ENCODE results near the gene TJP1. TPM values are rescaled to one million over a fixed set of nuclear protein-coding genes. Genes with fewer than 3 reads are reported as not detected.

Gene TJP1
- total RNA-seq, 4 donors from 2014 or later: 100 to 115 (median 103) TPM

DNA sequence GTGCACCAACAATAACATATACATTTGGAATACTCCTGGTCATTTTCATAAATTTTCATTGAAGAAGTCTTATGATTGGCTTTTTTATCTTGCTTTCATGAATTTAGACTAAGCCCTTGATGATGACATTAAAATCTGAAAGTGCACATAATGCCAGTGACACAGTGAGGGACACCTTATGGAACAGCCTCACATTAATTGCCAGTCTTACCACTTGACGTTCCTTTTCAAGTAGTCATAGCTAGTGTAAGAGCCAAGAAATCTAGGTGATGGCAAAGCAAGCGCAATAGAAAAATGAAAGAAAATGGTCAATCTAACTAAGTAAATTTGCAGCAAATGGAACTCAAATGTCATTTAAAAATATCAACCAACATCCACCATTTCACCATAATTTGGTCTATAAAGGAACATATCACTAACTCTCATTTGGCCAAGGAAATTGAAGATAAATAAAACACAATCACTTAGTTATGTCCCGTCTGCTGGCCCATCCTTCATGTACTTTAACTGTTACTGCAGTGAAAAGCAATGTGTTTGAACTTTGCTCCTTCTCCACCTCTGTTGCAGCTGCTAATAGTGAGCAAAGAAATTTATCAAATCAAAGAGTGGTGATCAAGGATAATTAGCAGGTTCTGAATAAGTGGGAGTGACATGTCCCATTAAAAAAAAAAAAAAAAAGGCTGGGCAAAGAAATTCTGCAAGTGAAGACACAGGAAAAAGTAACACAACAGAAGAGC, 110.0 kb downstream of the TJP1 start:
- no peaks in the 10 kb centered on the region for H3K27me3 ChIP-seq
- 82 to 91% methylated on average over 3 of the region's 3 CpGs for WGBS, 2 donors (ENCODE audit: low coverage in 1 of 2)
- no peak for ATAC-seq
- H3K36me3 ChIP-seq: peaks cover under 1 to 100% of the 10 kb centered on the region in 2 donors
- H3K4me1 ChIP-seq: no peaks in the 10 kb centered on the region
- no peaks in the 10 kb centered on the region for H3K9me3 ChIP-seq
- no peak overlapping the region for H3K4me3 ChIP-seq
- TF ChIP-seq POLR2A (IDR thresholded peaks at IDR 0.05) (no peak), POLR2AphosphoS5 (IDR thresholded peaks at IDR 0.05) (no peak), EP300 (IDR thresholded peaks at IDR 0.05) (no peak)
- TF ChIP-seq, protein P1, sequence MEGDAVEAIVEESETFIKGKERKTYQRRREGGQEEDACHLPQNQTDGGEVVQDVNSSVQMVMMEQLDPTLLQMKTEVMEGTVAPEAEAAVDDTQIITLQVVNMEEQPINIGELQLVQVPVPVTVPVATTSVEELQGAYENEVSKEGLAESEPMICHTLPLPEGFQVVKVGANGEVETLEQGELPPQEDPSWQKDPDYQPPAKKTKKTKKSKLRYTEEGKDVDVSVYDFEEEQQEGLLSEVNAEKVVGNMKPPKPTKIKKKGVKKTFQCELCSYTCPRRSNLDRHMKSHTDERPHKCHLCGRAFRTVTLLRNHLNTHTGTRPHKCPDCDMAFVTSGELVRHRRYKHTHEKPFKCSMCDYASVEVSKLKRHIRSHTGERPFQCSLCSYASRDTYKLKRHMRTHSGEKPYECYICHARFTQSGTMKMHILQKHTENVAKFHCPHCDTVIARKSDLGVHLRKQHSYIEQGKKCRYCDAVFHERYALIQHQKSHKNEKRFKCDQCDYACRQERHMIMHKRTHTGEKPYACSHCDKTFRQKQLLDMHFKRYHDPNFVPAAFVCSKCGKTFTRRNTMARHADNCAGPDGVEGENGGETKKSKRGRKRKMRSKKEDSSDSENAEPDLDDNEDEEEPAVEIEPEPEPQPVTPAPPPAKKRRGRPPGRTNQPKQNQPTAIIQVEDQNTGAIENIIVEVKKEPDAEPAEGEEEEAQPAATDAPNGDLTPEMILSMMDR (IDR thresholded peaks at IDR 0.05): no peak
- H3K27ac ChIP-seq: no peak overlapping the region

DNA sequence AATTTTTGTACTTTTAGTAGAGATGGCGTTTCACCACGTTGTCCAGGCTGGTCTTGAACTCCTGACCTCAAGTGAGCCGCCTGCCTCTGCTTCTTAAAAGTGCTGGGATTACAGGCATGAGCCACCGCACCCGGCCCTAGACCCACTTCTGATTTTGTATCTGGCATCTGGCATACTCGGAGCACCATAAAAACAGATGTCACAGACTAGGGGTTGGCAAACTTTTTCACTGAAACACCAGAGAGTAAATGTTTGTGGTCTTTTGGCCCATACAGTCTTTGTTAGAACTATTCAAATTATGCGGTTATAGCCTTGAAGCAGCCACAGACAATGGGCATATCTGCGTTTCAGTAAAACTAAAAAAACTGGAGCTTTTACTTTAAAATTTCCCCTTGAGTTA, 110.7 kb downstream of the TJP1 start:
- ATAC-seq: no peak
- no peak for TF ChIP-seq EP300 (IDR thresholded peaks at IDR 0.05)
- no peak for TF ChIP-seq POLR2AphosphoS5 (IDR thresholded peaks at IDR 0.05)
- TF ChIP-seq, protein P1 (IDR thresholded peaks at IDR 0.05): no peak
- TF ChIP-seq POLR2A (IDR thresholded peaks at IDR 0.05): no peak
- no peaks in the 10 kb centered on the region for H3K27me3 ChIP-seq
- H3K36me3 ChIP-seq: peaks cover 0 to 100% of the 10 kb centered on the region in 2 donors
- H3K9me3 ChIP-seq: no peaks in the 10 kb centered on the region
- no peak overlapping the region for H3K4me3 ChIP-seq
- H3K27ac ChIP-seq: no peak overlapping the region
- H3K4me1 ChIP-seq: no peaks in the 10 kb centered on the region
- WGBS, 2 donors (ENCODE audit: low coverage in 1 of 2): 81 to 88% methylated on average over 5 to 6 of the region's 8 CpGs

DNA sequence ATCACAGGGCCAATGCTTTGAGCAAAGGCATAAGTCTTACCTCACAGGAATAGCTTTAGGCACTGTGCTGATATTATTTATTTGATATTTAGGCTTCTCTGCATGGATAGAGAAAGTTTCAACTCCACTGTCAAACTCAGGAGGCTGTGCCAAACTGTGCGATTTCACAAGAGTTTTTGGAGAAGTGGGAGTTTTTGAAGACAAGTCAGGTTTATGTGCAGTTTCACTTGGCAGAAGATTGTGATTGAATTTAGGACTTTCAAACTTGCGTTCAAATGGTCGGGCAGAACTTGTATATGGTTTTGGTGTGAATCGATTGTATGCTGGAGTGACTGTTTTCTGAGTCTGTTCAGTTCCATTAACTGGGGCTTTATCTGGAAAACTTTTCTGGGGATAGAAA, 113.7 kb downstream of the TJP1 start:
- WGBS, 2 donors (ENCODE audit: low coverage in 1 of 2): 89 to 100% methylated on average over 3 to 4 of the region's 4 CpGs
- Histone ChIP-seq H3K9me3 (no peaks in the 10 kb centered on the region), H3K27me3 (no peaks in the 10 kb centered on the region), H3K4me3 (no peak overlapping the region), H3K36me3 (peaks cover 0 to 100% of the 10 kb centered on the region in 2 donors), H3K4me1 (no peaks in the 10 kb centered on the region), H3K27ac (no peak overlapping the region)
- no peak for ATAC-seq
- TF ChIP-seq POLR2AphosphoS5 (IDR thresholded peaks at IDR 0.05): no peak
- no peak for TF ChIP-seq EP300 (IDR thresholded peaks at IDR 0.05)
- TF ChIP-seq, protein P1 (IDR thresholded peaks at IDR 0.05): no peak
- no peak for TF ChIP-seq POLR2A (IDR thresholded peaks at IDR 0.05)

DNA sequence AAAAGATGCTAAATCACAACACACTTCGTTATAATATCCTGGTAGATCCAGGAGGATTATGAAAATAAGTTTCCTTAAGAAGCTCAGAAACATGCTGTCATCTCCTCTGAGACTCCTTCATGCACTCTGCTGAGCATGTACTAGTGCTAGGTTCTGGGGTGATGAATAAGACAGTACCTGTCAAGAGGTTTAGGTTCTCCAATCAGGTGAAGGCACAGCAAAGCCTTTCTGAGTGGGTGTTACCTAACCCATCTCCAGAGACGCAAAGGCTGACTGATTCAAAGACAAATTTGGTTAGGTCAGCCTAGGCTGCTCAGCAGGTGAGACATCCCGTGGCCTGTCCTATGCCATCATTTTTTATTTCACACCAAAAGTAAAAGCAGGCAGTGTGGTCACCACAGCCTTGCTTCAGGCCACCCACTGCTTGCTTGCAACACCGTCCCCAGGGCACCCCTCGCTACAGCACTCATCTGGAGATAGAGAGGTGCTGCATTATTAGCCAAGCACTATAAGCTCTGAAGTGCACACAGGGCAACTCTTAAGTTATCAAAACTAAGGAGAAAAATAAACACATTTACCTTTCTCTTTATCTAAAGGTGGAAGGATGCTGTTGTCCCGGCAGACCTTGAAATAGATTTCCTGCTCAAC, 117.2 kb downstream of the TJP1 start:
- Histone ChIP-seq H3K36me3 (peaks cover 0 to 100% of the 10 kb centered on the region in 2 donors), H3K9me3 (no peaks in the 10 kb centered on the region), H3K27me3 (no peaks in the 10 kb centered on the region), H3K27ac (no peak overlapping the region), H3K4me1 (no peaks in the 10 kb centered on the region), H3K4me3 (no peak overlapping the region)
- 87 to 98% methylated on average over 4 to 6 of the region's 6 CpGs for WGBS, 2 donors (ENCODE audit: low coverage in 1 of 2)
- no peak for ATAC-seq
- no peak for TF ChIP-seq EP300 (IDR thresholded peaks at IDR 0.05)
- no peak for TF ChIP-seq POLR2AphosphoS5 (IDR thresholded peaks at IDR 0.05)
- no peak for TF ChIP-seq POLR2A (IDR thresholded peaks at IDR 0.05)

DNA sequence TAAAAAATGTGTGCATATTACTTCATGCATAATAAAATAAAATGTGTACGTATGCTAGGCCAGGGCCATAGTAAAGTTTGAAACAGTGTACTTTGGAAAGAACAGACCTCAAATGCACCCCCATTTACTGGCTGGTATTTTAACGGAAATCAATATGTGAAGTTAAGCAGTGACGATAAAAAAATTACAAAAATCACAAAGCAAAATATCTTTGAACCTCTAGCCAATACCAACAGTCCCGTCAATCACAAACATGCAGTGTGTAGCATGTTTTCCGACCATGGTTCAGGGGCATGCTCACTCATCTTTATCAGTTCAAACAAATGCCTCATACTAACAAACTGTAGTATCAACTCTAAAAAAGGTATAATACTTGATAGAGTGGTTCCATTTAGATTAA, 121.1 kb downstream of the TJP1 start:
- Histone ChIP-seq H3K4me3 (no peak overlapping the region), H3K9me3 (no peaks in the 10 kb centered on the region), H3K27ac (no peak overlapping the region), H3K4me1 (no peaks in the 10 kb centered on the region), H3K36me3 (peaks cover 7 to 96% of the 10 kb centered on the region in 2 donors), H3K27me3 (no peaks in the 10 kb centered on the region)
- TF ChIP-seq POLR2A (IDR thresholded peaks at IDR 0.05): no peak
- no peak for TF ChIP-seq POLR2AphosphoS5 (IDR thresholded peaks at IDR 0.05)
- TF ChIP-seq EP300 (IDR thresholded peaks at IDR 0.05): no peak
- TF ChIP-seq, protein P1 (IDR thresholded peaks at IDR 0.05): no peak
- WGBS, 2 donors (ENCODE audit: low coverage in 1 of 2): 74 to 83% methylated on average over 5 of the region's 5 CpGs
- ATAC-seq: no peak

Data from gastroesophageal sphincter (tissue), 4 donors.